ENCODE measurements around the gene TBX2. TPM values are rescaled to one million over a fixed set of nuclear protein-coding genes. Genes with fewer than 3 reads are reported as not detected.

Gene TBX2
- total and polyA plus RNA-seq, 2 of the 4 experiments (the other 2 are of a cell fraction) = 20.1 to 64.1 TPM

GRCh38 chr17:61458000-61458399 is 58.4 kb downstream of the TBX2 start:
- no peaks in the 10 kb centered on the region for H3K36me3 ChIP-seq (ENCODE audit: control insufficient read depth, insufficient read depth, low read length)
- BruUV-seq (replicated peaks) = no TSS peak
- peaks cover 34% of the 10 kb centered on the region for H3K9me3 ChIP-seq (ENCODE audit: control insufficient read depth, insufficient read depth, low read length)
- H3K79me1 ChIP-seq (ENCODE audit: low read depth in 1 of 2, low read length in 2 of 2) = no peaks in the 10 kb centered on the region
- no peak overlapping the region for H4K8ac ChIP-seq (ENCODE audit: low read depth in 2 of 2, low read length in 2 of 2)
- H4K20me1 ChIP-seq (ENCODE audit: insufficient read depth, low read length) = no peaks in the 10 kb centered on the region
- peaks cover 4% of the 10 kb centered on the region for H3K4me1 ChIP-seq (ENCODE audit: control insufficient read depth, insufficient read depth, low read length)
- ChIA-PET CTCF (no interaction called here), POLR2A (ENCODE audit: unreplicated experiment) (no interaction called here)
- H3K27me3 ChIP-seq (ENCODE audit: control insufficient read depth, insufficient read depth, low read length) = peaks cover 94% of the 10 kb centered on the region
- no peak overlapping the region for H2AK5ac ChIP-seq (ENCODE audit: low read depth, low read length)
- no peak overlapping the region for H2BK15ac ChIP-seq (ENCODE audit: low read depth, low read length)
- no peak overlapping the region for H3K9ac ChIP-seq (ENCODE audit: low read depth, low read length)
- no peak overlapping the region for H2BK120ac ChIP-seq (ENCODE audit: low read depth, low read length)
- no peak overlapping the region for H3K4me2 ChIP-seq (ENCODE audit: low read depth, low read length)
- no peaks in the 10 kb centered on the region for H3K9me1 ChIP-seq (ENCODE audit: insufficient read depth, low read length)
- H4K91ac ChIP-seq (ENCODE audit: insufficient read depth, low read depth, low read length) = no peak overlapping the region
- no peak overlapping the region for H2BK5ac ChIP-seq (ENCODE audit: low read depth, low read length, poor library complexity, severe bottlenecking)
- no peak overlapping the region for H2BK20ac ChIP-seq (ENCODE audit: low read depth, low read length)
- no peak overlapping the region for H3K4ac ChIP-seq (ENCODE audit: low read depth, low read length)
- WGBS, 2 experiments (ENCODE audit: extremely low coverage in 2 of 2, insufficient read length in 1 of 2) = no CpG with 5 or more reads among the region's 14 CpGs
- no peak overlapping the region for H2AK9ac ChIP-seq (replicated peaks; ENCODE audit: low read depth, low read length, poor library complexity)
- TF ChIP-seq CHD1 (IDR thresholded peaks at IDR 0.05; ENCODE audit: low read depth, low read length) (no peak), MXI1 (IDR thresholded peaks at IDR 0.05; ENCODE audit: borderline replicate concordance, low read depth, low read length) (no peak), RAD21 (IDR thresholded peaks at IDR 0.05; ENCODE audit: low read length) (no peak), FOS (IDR thresholded peaks at IDR 0.05; ENCODE audit: low read depth, low read length) (no peak), POLR2A (IDR thresholded peaks at IDR 0.05; ENCODE audit: low read depth, low read length) (no peak), SMC3 (IDR thresholded peaks at IDR 0.05; ENCODE audit: low read depth, low read length) (no peak), CEBPB (IDR thresholded peaks at IDR 0.05; ENCODE audit: low read depth, low read length) (no peak), USF2 (IDR thresholded peaks at IDR 0.05; ENCODE audit: low read depth, low read length) (no peak), MAZ (IDR thresholded peaks at IDR 0.05; ENCODE audit: borderline replicate concordance, low read depth, low read length) (no peak), CTCF (conservative IDR thresholded peaks at IDR 0.05; ENCODE audit: low read depth, low read length) (no peak), RCOR1 (IDR thresholded peaks at IDR 0.05; ENCODE audit: insufficient replicate concordance, low read length) (no peak)
- peak overlapping the region; percentile 27 for H2AFZ ChIP-seq (replicated peaks; ENCODE audit: low read length, poor library complexity)
- intact Hi-C loops (cut with micrococcal nuclease) (no loop called here), in situ Hi-C loops (cut with MboI; ENCODE audit: low sequenced_read_pairs) (no loop called here), dilution Hi-C loops (cut with HindIII; ENCODE audit: low sequenced_read_pairs, unreplicated experiment) (no loop called here)
- no peak overlapping the region for H4K5ac ChIP-seq (ENCODE audit: low read depth, low read length)
- no peak overlapping the region for H3K56ac ChIP-seq (ENCODE audit: extremely low read depth, insufficient read depth, low read length)
- no peak overlapping the region for H3K18ac ChIP-seq (ENCODE audit: low read depth, low read length)
- no peak overlapping the region for H3K23ac ChIP-seq (ENCODE audit: low read depth, low read length)
- H3K4me3 ChIP-seq (ENCODE audit: insufficient read depth, low read depth, low read length) = no peak overlapping the region
- no peak overlapping the region for H3K14ac ChIP-seq (replicated peaks; ENCODE audit: low read depth, low read length)
- no peak overlapping the region for H3K27ac ChIP-seq (ENCODE audit: insufficient read depth, low read length)
- ATAC-seq (ENCODE audit: low read depth) (no peak), DNase-seq (no peak)
